Type B pancreatic cell (in vitro differentiated cells): ENCODE data around the gene TMEM167B. TPM values are rescaled to one million over a fixed set of nuclear protein-coding genes. Genes with fewer than 3 reads are reported as not detected.
A peak's percentile ranks its signal among the peaks of the same experiment; 100 is the strongest.

Source experiments
- DNase-seq: peaks from one replicate; pipeline ENCODE4 v3.0.0; 2021; ENCODE audit warnings: mixed read lengths; ENCODE audit not compliant: unreplicated experiment; ENCODE audit errors: extremely low spot score
- H3K27ac Mint-ChIP-seq: 2 replicates; pipeline ENCODE4 v1.8.0; 2021; ENCODE audit warnings: mild to moderate bottlenecking, mixed read lengths
- H3K27me3 Mint-ChIP-seq: 2 replicates; pipeline ENCODE4 v1.8.0; 2021; ENCODE audit warnings: mixed read lengths
- H3K36me3 Mint-ChIP-seq: 2 replicates; pipeline ENCODE4 v1.8.0; 2021; ENCODE audit warnings: mixed read lengths
- H3K4me1 Mint-ChIP-seq: one replicate; pipeline ENCODE4 v1.8.0; 2021; ENCODE audit warnings: mixed read lengths; ENCODE audit not compliant: unreplicated experiment
- H3K4me3 Mint-ChIP-seq: 2 replicates; pipeline ENCODE4 v1.8.0; 2021; ENCODE audit warnings: mild to moderate bottlenecking, mixed read lengths
- H3K9me3 Mint-ChIP-seq: 2 replicates; pipeline ENCODE4 v1.8.0; 2021; ENCODE audit warnings: mixed read lengths
- total RNA-seq: library from RNA; stranded (reverse); gene quantifications from 2 replicates; pipeline ENCODE4 v1.2.1, GENCODE V29; 2021; ENCODE audit warnings: low replicate concordance
- TF ChIP-seq, protein P1 (sequence below): fragments of 200-600 bp; sonication (generic); conservative IDR thresholded peaks from 2 replicates; pipeline ENCODE4 v1.5.0; 2021; ENCODE audit warnings: antibody characterized with exemption, mild to moderate bottlenecking

The TMEM167B gene
- total RNA-seq, 1 donor from 2014 or later: 29.6 TPM

DNA sequence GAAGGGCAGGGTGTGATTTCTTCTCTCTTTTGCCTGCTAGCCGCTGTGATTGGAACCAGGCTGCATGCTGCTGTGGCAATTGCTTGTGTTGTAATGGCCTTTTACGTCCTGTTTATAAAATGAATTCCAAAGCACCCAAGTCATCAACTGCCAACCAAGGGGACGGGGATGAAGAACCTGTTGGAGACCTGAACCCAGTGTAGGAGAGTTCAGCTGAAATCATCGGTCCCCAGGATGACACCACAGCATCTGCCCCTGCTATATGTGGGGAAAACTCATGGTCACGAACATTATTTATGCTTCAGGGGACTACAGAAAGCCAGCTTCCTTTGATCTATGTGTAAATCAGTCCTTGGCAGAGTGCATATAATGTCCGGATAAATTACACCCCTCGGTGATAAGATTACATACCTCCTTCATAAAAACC lies 3.8 kb downstream of the TMEM167B start:
- TF ChIP-seq, protein P1, sequence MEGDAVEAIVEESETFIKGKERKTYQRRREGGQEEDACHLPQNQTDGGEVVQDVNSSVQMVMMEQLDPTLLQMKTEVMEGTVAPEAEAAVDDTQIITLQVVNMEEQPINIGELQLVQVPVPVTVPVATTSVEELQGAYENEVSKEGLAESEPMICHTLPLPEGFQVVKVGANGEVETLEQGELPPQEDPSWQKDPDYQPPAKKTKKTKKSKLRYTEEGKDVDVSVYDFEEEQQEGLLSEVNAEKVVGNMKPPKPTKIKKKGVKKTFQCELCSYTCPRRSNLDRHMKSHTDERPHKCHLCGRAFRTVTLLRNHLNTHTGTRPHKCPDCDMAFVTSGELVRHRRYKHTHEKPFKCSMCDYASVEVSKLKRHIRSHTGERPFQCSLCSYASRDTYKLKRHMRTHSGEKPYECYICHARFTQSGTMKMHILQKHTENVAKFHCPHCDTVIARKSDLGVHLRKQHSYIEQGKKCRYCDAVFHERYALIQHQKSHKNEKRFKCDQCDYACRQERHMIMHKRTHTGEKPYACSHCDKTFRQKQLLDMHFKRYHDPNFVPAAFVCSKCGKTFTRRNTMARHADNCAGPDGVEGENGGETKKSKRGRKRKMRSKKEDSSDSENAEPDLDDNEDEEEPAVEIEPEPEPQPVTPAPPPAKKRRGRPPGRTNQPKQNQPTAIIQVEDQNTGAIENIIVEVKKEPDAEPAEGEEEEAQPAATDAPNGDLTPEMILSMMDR: no peak
- Mint-ChIP-seq H3K27ac (no peak overlapping the region), H3K4me3 (no peak overlapping the region), H3K27me3 (no peaks in the 10 kb centered on the region), H3K36me3 (peaks cover 9% of the 10 kb centered on the region), H3K4me1 (peaks cover 14% of the 10 kb centered on the region), H3K9me3 (no peaks in the 10 kb centered on the region)
- DNase-seq: no peak

DNA sequence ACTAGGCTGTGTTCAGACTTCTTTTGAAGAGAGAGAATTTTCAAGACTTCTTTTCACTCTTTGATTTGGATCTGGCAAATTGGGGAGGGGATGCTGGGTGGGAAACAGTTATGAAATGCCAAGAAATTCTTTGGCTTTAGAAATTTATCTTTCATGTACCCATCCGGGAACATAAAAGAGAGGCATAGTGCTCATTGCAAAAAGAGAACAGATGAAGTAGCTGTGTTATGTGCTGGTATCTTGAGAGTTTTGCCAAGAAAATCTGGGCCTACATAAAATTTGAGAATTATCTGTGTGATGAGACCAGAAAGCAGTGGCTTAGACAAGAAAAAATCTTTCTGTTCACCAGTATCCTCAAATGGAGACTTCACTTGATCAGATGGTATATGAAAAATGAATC lies 4.3 kb downstream of the TMEM167B start:
- H3K27me3 Mint-ChIP-seq: no peaks in the 10 kb centered on the region
- no peak overlapping the region for H3K27ac Mint-ChIP-seq
- no peaks in the 10 kb centered on the region for H3K9me3 Mint-ChIP-seq
- H3K36me3 Mint-ChIP-seq: peaks cover 10% of the 10 kb centered on the region
- TF ChIP-seq, protein P1: no peak
- DNase-seq: no peak
- H3K4me1 Mint-ChIP-seq: peaks cover 16% of the 10 kb centered on the region
- H3K4me3 Mint-ChIP-seq: no peak overlapping the region

DNA sequence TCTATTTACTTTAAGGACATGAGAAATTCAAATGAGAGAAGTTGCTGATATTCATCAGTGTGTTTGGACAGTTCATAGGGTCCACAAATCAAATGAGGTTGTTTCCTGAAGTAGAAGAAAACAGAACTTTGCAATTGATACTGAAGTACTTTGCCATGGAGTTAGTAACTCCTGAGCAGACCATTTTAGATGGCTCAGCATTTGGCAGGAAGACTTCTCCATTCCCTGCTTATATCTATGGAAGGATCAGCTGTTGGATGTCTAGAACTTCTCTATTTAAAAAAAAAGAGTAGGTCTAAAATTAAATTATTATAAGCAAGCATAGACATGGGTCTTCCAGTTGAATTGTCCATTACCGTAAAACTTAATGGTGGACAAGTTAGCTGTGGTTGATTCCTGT lies 5.1 kb downstream of the TMEM167B start:
- Mint-ChIP-seq H3K4me1 (peaks cover 18% of the 10 kb centered on the region), H3K36me3 (peaks cover 13% of the 10 kb centered on the region)

DNA sequence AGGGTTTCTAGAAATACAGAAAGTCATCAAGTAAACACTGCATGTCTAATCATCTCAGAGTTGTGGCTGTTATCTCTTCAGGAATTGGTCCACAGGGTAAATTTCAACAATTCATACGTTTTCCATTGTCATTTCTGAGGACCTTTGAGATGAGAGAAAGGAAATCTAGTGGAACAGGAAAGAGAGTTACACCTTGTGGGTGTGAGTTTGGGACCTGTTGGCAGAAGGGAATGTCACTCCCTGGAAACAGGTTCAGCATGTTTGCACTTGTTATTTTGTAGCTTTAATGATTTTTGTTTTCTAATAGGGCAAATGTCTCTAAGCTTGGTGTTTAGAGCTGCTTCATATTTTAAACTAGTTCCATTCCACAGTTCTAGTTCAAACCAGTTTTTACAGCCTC lies 5.6 kb downstream of the TMEM167B start:
- Mint-ChIP-seq H3K4me3 (peak overlapping the region; percentile 69), H3K27ac (peak overlapping the region; percentile 97), H3K4me1 (peaks cover 18% of the 10 kb centered on the region), H3K36me3 (peaks cover 13% of the 10 kb centered on the region), H3K9me3 (no peaks in the 10 kb centered on the region), H3K27me3 (no peaks in the 10 kb centered on the region)
- no peak for DNase-seq
- TF ChIP-seq, protein P1: no peak

More for the DNA sequence above, 5.1 kb downstream of the TMEM167B start:
- H3K4me3 Mint-ChIP-seq: no peak overlapping the region
- H3K27ac Mint-ChIP-seq: peak overlapping the region; percentile 97
- no peaks in the 10 kb centered on the region for H3K27me3 Mint-ChIP-seq
- no peaks in the 10 kb centered on the region for H3K9me3 Mint-ChIP-seq
- TF ChIP-seq, protein P1: no peak
- no peak for DNase-seq

DNA sequence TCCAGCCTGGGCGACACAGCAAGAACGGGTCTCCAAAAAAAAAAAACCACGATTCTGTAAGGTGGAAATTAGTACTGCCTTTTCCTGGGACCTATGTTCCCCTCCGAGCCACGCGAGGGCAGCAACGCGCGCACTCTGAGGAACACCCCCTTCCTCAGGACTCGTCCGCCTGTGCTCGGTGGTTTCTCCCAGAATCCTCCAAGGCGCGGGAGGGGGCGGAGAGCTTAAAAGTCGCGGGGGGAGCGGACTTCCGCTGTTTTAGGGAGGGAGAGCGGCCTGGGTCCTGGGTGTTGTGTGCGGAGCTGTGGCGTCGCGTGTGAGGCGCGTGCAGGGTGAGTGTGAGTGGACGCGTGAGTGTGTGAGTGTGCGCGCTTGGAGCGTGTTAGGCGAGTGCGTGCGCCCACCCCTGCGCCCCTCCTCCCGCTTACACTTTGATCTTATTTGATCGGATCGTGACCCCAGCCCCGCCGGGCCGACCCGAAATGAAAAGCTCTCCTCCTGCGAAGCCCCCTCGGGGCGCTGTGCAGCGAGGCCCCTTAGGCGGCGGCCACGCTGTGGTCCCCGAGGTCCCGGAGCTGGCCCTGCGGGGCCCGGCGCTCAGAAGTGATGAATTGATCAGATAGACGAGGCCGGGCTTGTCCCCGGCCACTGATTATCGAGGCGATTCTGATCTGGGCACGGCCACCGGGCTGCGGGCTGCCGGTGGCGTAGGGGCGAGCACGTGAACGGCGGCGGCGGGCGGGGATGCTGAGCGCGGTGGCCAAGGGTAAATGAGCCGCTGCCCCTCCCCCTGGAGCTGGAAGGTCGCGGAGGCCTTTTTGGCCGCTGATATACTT lies 9.6 kb downstream of the TMEM167B start:
- peak; percentile 97 for DNase-seq
- Mint-ChIP-seq H3K27ac (peak overlapping the region; percentile 97), H3K4me3 (peak overlapping the region; percentile 99), H3K4me1 (peaks cover 4% of the 10 kb centered on the region), H3K36me3 (peaks cover 5% of the 10 kb centered on the region), H3K27me3 (no peaks in the 10 kb centered on the region), H3K9me3 (no peaks in the 10 kb centered on the region)
- TF ChIP-seq, protein P1: peak; percentile 89
